Endothelial cell of umbilical vein (primary cell): Measurements from ENCODE around the gene IGFBPL1. TPM values are rescaled to one million over a fixed set of nuclear protein-coding genes. Genes with fewer than 3 reads are reported as not detected.

Source experiments
- BruUV-seq: library from RNA; stranded (reverse); fragments of 400-500 nt; replicated peaks from 2 replicates; lab custom pipeline; 2021; lab: Mats Ljungman, UMichigan
- CTCF ChIA-PET: fragments of 300-600, 350-600 bp; sonication (Branson Sonifier 250); formaldehyde crosslinking; loops from one replicate; lab custom pipeline; 2021; ENCODE audit warnings: antibody characterized with exemption, inconsistent platforms; lab: Charles Lee
- POLR2A ChIA-PET: fragments of 300-600, 350-600 bp; sonication (Branson Sonifier 250); formaldehyde crosslinking; loops from one replicate; lab custom pipeline; 2021; ENCODE audit warnings: antibody characterized with exemption, inconsistent platforms; lab: Charles Lee
- DNase-seq: peaks from one replicate; pipeline ENCODE4 v3.0.0-alpha.2; 2011; ENCODE audit warnings: low read depth, low spot score
- FAIRE-seq: peaks from 2 replicates; lab custom pipeline; 2011; peaks lifted over from hg19 to GRCh38; lab: Jason Lieb, UNC
- H2AFZ ChIP-seq: 2 replicates; pipeline ENCODE4 v1.6.0; 2012; ENCODE audit warnings: low read depth, low read length, control low read depth, inconsistent platforms
- H3K27ac ChIP-seq: 2 replicates; pipeline ENCODE4 v1.5.1; 2011; ENCODE audit warnings: low read depth, mild to moderate bottlenecking, control low read depth, low read length, moderate library complexity; ENCODE audit not compliant: insufficient read depth
- H3K27me3 ChIP-seq, 2 experiments: 2 replicates each; pipeline versions ENCODE4 v1.6.0 to v1.6.1; 2011; ENCODE audit warnings: low read length in 2 of 2, mixed read lengths in 1 of 2; ENCODE audit not compliant: control insufficient read depth in 2 of 2, insufficient read depth in 2 of 2
- H3K36me3 ChIP-seq, 2 experiments: 2 replicates in 1 of 2; 3 replicates in 1 of 2; pipeline ENCODE4 v1.5.1; 2011; ENCODE audit warnings: low read length in 2 of 2, mild to moderate bottlenecking in 1 of 2, moderate library complexity in 1 of 2; ENCODE audit not compliant: control insufficient read depth in 2 of 2, insufficient read depth in 2 of 2; ENCODE audit errors: extremely low read depth in 1 of 2
- H3K4me1 ChIP-seq: 3 replicates; pipeline ENCODE4 v1.5.1; 2011; ENCODE audit warnings: mild to moderate bottlenecking, low read length; ENCODE audit not compliant: control insufficient read depth, insufficient read depth; ENCODE audit errors: extremely low read depth
- H3K4me2 ChIP-seq: 2 replicates; pipeline ENCODE4 v1.6.1; 2011; ENCODE audit warnings: low read length, control low read depth, mixed read lengths; ENCODE audit not compliant: insufficient read depth
- H3K4me3 ChIP-seq, 3 experiments: fragments of 200-600 bp in 1 of 3; sonication (generic), shearing (Covaris generic) in 1 of 3; replicated peaks in 1 of 3; 2 replicates each; pipeline ENCODE4 v1.5.1; 2011 to 2016; ENCODE audit warnings: control low read depth in 3 of 3, low read length in 3 of 3, mild to moderate bottlenecking in 2 of 3, inconsistent platforms in 1 of 3, low read depth in 1 of 3, moderate library complexity in 1 of 3; ENCODE audit not compliant: insufficient read depth in 1 of 3
- H3K79me2 ChIP-seq: 2 replicates; pipeline ENCODE4 v1.6.0; 2012; ENCODE audit warnings: low read length, inconsistent platforms; ENCODE audit not compliant: control insufficient read depth, insufficient read depth
- H3K9ac ChIP-seq: replicated peaks from 2 replicates; pipeline ENCODE3; 2011; ENCODE audit warnings: low read length, control low read depth; ENCODE audit not compliant: insufficient read depth; ENCODE audit errors: extremely low read depth
- H3K9me1 ChIP-seq: replicated peaks from 3 replicates; pipeline ENCODE4 v1.6.0; 2011; ENCODE audit warnings: mild to moderate bottlenecking, low read length; ENCODE audit not compliant: control insufficient read depth, insufficient read depth; ENCODE audit errors: extremely low read depth
- H3K9me3 ChIP-seq: replicated peaks from 2 replicates; pipeline ENCODE4 v1.5.1; 2012; ENCODE audit warnings: low read length, inconsistent platforms; ENCODE audit not compliant: control insufficient read depth, insufficient read depth
- H4K20me1 ChIP-seq: replicated peaks from 2 replicates; pipeline ENCODE3; 2011; ENCODE audit warnings: mild to moderate bottlenecking, low read length; ENCODE audit not compliant: control insufficient read depth, insufficient read depth; ENCODE audit errors: extremely low read depth
- EZH2 ChIP-seq: IDR thresholded peaks from 2 replicates; pipeline ENCODE4 v1.6.1; 2012; ENCODE audit warnings: borderline replicate concordance, low read depth, mild to moderate bottlenecking, moderate library complexity, low read length, inconsistent platforms; ENCODE audit not compliant: severe bottlenecking
- FOS ChIP-seq: IDR thresholded peaks from 2 replicates; pipeline ENCODE4 v1.6.1; 2011; ENCODE audit warnings: mild to moderate bottlenecking, low read length, moderate library complexity, borderline replicate concordance; ENCODE audit not compliant: insufficient read depth
- GATA2 ChIP-seq: IDR thresholded peaks from 2 replicates; pipeline ENCODE4 v1.7.0; 2011; ENCODE audit warnings: low read depth, mild to moderate bottlenecking, moderate library complexity, mixed read lengths, low read length; ENCODE audit not compliant: insufficient read length, insufficient read depth
- JUN ChIP-seq: IDR thresholded peaks from 2 replicates; pipeline ENCODE4 v1.6.1; 2011; ENCODE audit warnings: borderline replicate concordance, low read depth; ENCODE audit not compliant: insufficient read length, insufficient read depth
- MYC ChIP-seq: IDR thresholded peaks from one replicate; pipeline ENCODE4 v1.6.1; 2011; ENCODE audit warnings: mild to moderate bottlenecking, low read depth, low read length
- POLR2A ChIP-seq: IDR thresholded peaks from 2 replicates; pipeline ENCODE4 v1.6.1; 2012; ENCODE audit warnings: low read depth, mild to moderate bottlenecking, control low read depth, low read length
- POLR2AphosphoS5 ChIP-seq: IDR thresholded peaks from 2 replicates; pipeline ENCODE4 v1.6.1; 2012; ENCODE audit warnings: low read depth, mild to moderate bottlenecking, control low read depth, low read length, moderate library complexity; ENCODE audit not compliant: insufficient read depth
- dilution Hi-C: fragments of 300-500 bp; cut with MboI; formaldehyde crosslinking; loops from one replicate; pipeline ENCODE4 v1.15.0; 2019; ENCODE audit warnings: low sequenced_read_pairs; ENCODE audit not compliant: extremely low pct_ligation_motif_present
- intact Hi-C: fragments of 100-400 bp; cut with micrococcal nuclease; formaldehyde crosslinking; loops from one replicate; pipeline ENCODE4 v1.10.0; 2022
- polyA plus RNA-seq, 4 experiments: library from polyadenylated mRNA; depleted of rRNA in 3 of 4; stranded (reverse) in 3 of 4; unstranded in 1 of 4; fragments of >200 nt; gene quantifications; 2 replicates each; pipeline versions ENCODE4 v1.2.1 to v1.2.3, GENCODE V29; 2011 to 2012; ENCODE audit warnings: missing spikeins in 1 of 4
- total RNA-seq: library from RNA; stranded (reverse); gene quantifications from 2 replicates; pipeline ENCODE4 v1.2.3, GENCODE V29; 2021
- TF ChIP-seq, protein P1 (sequence below): IDR thresholded peaks from 2 replicates; pipeline ENCODE4 v1.6.1; 2011; ENCODE audit not compliant: insufficient read depth, insufficient read length
- TF ChIP-seq, protein P2 (sequence below), 2 donors: IDR thresholded peaks; 1 replicate in 1 of 2; 2 replicates in 1 of 2; pipeline ENCODE4 v1.5.1; 2011; ENCODE audit warnings: low read length in 2 of 2, mild to moderate bottlenecking in 2 of 2, moderate library complexity in 2 of 2, control low read depth in 1 of 2, inconsistent platforms in 1 of 2, low read depth in 1 of 2; ENCODE audit not compliant: insufficient read depth in 1 of 2; ENCODE audit errors: extremely low read depth in 1 of 2

IGFBPL1 gene
- total and polyA plus RNA-seq, 2 donors (not counting 3 experiments of a cell fraction or from before 2014, with no cell fraction given), result not detected

DNA sequence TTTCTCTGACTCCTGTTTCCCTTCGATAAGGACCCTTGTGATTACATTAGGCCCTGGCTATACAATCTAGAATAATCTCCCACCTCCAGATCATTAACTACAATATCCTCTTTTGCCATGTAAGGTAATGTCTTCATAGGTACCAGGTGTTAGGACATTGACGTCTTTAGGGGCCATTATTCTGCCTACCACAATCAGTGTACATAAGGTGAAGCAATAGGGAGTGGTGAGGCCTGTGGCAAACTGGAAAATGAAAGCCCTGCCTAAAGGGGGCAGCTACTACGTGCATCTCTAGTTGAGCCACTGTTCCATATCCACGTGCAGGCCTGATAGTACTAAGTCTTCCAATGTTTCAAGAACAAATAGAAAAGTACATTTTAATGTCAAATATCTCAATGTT lies 36.5 kb downstream of the IGFBPL1 start:
- no peak overlapping the region for H3K9ac ChIP-seq
- H3K4me3 ChIP-seq, result no peak overlapping the region
- ChIA-PET POLR2A (no interaction called here), CTCF (no interaction called here)
- dilution Hi-C loops (no loop called here), intact Hi-C loops (no loop called here)
- DNase-seq (no peak), FAIRE-seq (no peak)
- BruUV-seq, result no TSS peak
- no peaks in the 10 kb centered on the region for H4K20me1 ChIP-seq
- H3K27ac ChIP-seq, result no peak overlapping the region
- no peak overlapping the region for H2AFZ ChIP-seq
- TF ChIP-seq JUN (no peak), POLR2A (no peak), MYC (no peak), EZH2 (no peak), GATA2 (no peak), FOS (no peak), POLR2AphosphoS5 (no peak)
- TF ChIP-seq, protein P1, sequence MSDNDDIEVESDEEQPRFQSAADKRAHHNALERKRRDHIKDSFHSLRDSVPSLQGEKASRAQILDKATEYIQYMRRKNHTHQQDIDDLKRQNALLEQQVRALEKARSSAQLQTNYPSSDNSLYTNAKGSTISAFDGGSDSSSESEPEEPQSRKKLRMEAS, result no peak
- TF ChIP-seq, protein P2, sequence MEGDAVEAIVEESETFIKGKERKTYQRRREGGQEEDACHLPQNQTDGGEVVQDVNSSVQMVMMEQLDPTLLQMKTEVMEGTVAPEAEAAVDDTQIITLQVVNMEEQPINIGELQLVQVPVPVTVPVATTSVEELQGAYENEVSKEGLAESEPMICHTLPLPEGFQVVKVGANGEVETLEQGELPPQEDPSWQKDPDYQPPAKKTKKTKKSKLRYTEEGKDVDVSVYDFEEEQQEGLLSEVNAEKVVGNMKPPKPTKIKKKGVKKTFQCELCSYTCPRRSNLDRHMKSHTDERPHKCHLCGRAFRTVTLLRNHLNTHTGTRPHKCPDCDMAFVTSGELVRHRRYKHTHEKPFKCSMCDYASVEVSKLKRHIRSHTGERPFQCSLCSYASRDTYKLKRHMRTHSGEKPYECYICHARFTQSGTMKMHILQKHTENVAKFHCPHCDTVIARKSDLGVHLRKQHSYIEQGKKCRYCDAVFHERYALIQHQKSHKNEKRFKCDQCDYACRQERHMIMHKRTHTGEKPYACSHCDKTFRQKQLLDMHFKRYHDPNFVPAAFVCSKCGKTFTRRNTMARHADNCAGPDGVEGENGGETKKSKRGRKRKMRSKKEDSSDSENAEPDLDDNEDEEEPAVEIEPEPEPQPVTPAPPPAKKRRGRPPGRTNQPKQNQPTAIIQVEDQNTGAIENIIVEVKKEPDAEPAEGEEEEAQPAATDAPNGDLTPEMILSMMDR (IDR thresholded peaks at IDR 0.05; ENCODE audit: extremely low read depth in 1 of 2, insufficient read depth in 1 of 2, low read depth in 1 of 2, low read length in 2 of 2), result no peak
- peaks cover under 1% of the 10 kb centered on the region for H3K79me2 ChIP-seq
- no peak overlapping the region for H3K4me2 ChIP-seq
- H3K9me3 ChIP-seq, result no peaks in the 10 kb centered on the region
- peaks cover 4 to 7% of the 10 kb centered on the region in 2 experiments for H3K27me3 ChIP-seq
- H3K36me3 ChIP-seq, result no peaks in the 10 kb centered on the region
- H3K4me1 ChIP-seq, result no peaks in the 10 kb centered on the region
- no peaks in the 10 kb centered on the region for H3K9me1 ChIP-seq
